OCI-LY7 (cell line): ENCODE measurements around the gene NCEH1. TPM values are rescaled to one million over a fixed set of nuclear protein-coding genes. Genes with fewer than 3 reads are reported as not detected.

Experiments
- BruUV-seq: library from RNA; stranded (reverse); fragments of 400-500 nt; replicated peaks from 2 replicates; lab custom pipeline; 2021; lab: Mats Ljungman, UMichigan
- CTCF ChIA-PET: fragments of 300-600 bp; sonication (Branson Sonifier 250); formaldehyde crosslinking; loops from one replicate; lab custom pipeline; 2022; ENCODE audit warnings: antibody characterized with exemption; ENCODE audit not compliant: unreplicated experiment; lab: Charles Lee
- POLR2A ChIA-PET: fragments of 300-600 bp; sonication (Branson Sonifier 250); formaldehyde crosslinking; loops from one replicate; lab custom pipeline; 2022; ENCODE audit warnings: antibody characterized with exemption; lab: Charles Lee
- DNase-seq: peaks from one replicate; pipeline ENCODE4 v3.0.0-alpha.2; 2015; ENCODE audit warnings: low spot score
- H2AFZ ChIP-seq: fragments of 200-600 bp; sonication (generic), shearing (Covaris generic); 2 replicates; pipeline ENCODE4 v1.6.1; 2014; ENCODE audit warnings: mild to moderate bottlenecking, antibody characterized with exemption, low read length, moderate library complexity
- H3K27ac ChIP-seq: fragments of 200-600 bp; sonication (generic); 2 replicates; pipeline ENCODE4 v1.5.1; 2014; ENCODE audit warnings: mixed run types, low read depth, mild to moderate bottlenecking, moderate library complexity, low read length, inconsistent platforms; ENCODE audit not compliant: poor library complexity, severe bottlenecking
- H3K36me3 ChIP-seq: fragments of 200-600 bp; sonication (generic); 2 replicates; pipeline ENCODE4 v1.6.1; 2014; ENCODE audit warnings: mild to moderate bottlenecking, antibody characterized with exemption, low read length, moderate library complexity, mixed read lengths; ENCODE audit not compliant: insufficient read depth
- H3K4me1 ChIP-seq: fragments of 200-600 bp; sonication (generic); 2 replicates; pipeline ENCODE4 v1.5.1; 2014; ENCODE audit warnings: mild to moderate bottlenecking, low read length; ENCODE audit not compliant: insufficient read depth, poor library complexity, severe bottlenecking
- H3K4me2 ChIP-seq: fragments of 200-600 bp; sonication (generic); 2 replicates; pipeline ENCODE4 v1.6.1; 2014; ENCODE audit warnings: mild to moderate bottlenecking, low read length
- H3K4me3 ChIP-seq: fragments of 200-600 bp; sonication (generic); 2 replicates; pipeline ENCODE4 v1.5.1; 2014; ENCODE audit warnings: mild to moderate bottlenecking, low read depth, low read length; ENCODE audit not compliant: poor library complexity, severe bottlenecking
- H3K79me2 ChIP-seq: fragments of 200-600 bp; sonication (generic); 2 replicates; pipeline ENCODE4 v1.6.1; 2016; ENCODE audit warnings: low read depth, mild to moderate bottlenecking, low read length, moderate library complexity, mixed read lengths; ENCODE audit not compliant: insufficient read depth
- H3K9me2 ChIP-seq: fragments of 200-600 bp; sonication (generic); 2 replicates; pipeline ENCODE4 v1.6.1; 2016; ENCODE audit warnings: mild to moderate bottlenecking, low read length, mixed read lengths; ENCODE audit not compliant: insufficient read depth
- H3K9me3 ChIP-seq: fragments of 200-600 bp; sonication (generic); 2 replicates; pipeline ENCODE4 v1.6.1; 2014; ENCODE audit warnings: mild to moderate bottlenecking, mixed run types, low read length, mixed read lengths
- H4K20me1 ChIP-seq: fragments of 200-600 bp; sonication (generic); 2 replicates; pipeline ENCODE4 v1.6.1; 2014; ENCODE audit warnings: mild to moderate bottlenecking, antibody characterized with exemption, low read length, moderate library complexity, mixed read lengths; ENCODE audit not compliant: insufficient read depth
- EZH2phosphoT487 ChIP-seq: fragments of 200-600 bp; sonication (generic); IDR thresholded peaks from 2 replicates; pipeline ENCODE4 v1.6.1; 2018; ENCODE audit warnings: low read depth, borderline replicate concordance, mild to moderate bottlenecking, mixed run types, antibody characterized with exemption, low read length, moderate library complexity, mixed read lengths
- intact Hi-C: fragments of 100-400 bp; cut with micrococcal nuclease; formaldehyde crosslinking; loops from one replicate; pipeline ENCODE4 v1.10.0; 2022; ENCODE audit not compliant: unreplicated experiment
- total RNA-seq, 2 experiments: library from RNA; depleted of rRNA in 1 of 2; stranded (reverse); fragments of >200 nt in 1 of 2; shearing (Covaris generic) in 1 of 2; gene quantifications; 2 replicates each; pipeline ENCODE4 v1.2.3, GENCODE V29; 2014 to 2022
- TF ChIP-seq, protein P1 (sequence below): fragments of 200-600 bp; sonication (generic); conservative IDR thresholded peaks from 2 replicates; pipeline ENCODE4 v1.5.1; 2014; ENCODE audit warnings: mild to moderate bottlenecking, antibody characterized with exemption, low read length, moderate library complexity, mixed read lengths

NCEH1 gene
- total RNA-seq, 2 experiments from 2014 or later, result 2.7 to 8.2 TPM

DNA sequence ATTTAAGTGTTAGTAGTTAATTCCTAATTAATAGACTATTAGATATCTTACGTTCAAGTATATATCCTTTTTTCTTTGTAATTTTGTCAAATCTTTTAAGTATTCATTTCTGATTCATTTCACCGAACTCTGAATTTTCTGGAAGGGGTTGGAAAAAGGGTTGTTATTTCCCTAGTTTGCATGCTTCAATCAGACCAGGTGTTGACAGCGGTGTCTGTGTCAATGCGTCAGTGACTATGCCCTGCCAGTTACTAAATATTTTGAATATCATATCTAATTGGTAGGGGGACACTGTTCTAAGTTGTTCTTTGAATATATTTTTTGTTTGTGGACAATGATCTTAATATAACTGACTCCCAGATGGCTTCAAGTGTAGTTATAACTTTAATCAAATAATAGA, 124.9 kb downstream of the NCEH1 start:
- POLR2A ChIA-PET, result interaction anchor here (0.6 kb wide), 2 partner anchors 111 to 774 kb away, joined by 3 to 5 read pairs; no protein-coding TSS in a partner anchor
- TF ChIP-seq, protein P1, sequence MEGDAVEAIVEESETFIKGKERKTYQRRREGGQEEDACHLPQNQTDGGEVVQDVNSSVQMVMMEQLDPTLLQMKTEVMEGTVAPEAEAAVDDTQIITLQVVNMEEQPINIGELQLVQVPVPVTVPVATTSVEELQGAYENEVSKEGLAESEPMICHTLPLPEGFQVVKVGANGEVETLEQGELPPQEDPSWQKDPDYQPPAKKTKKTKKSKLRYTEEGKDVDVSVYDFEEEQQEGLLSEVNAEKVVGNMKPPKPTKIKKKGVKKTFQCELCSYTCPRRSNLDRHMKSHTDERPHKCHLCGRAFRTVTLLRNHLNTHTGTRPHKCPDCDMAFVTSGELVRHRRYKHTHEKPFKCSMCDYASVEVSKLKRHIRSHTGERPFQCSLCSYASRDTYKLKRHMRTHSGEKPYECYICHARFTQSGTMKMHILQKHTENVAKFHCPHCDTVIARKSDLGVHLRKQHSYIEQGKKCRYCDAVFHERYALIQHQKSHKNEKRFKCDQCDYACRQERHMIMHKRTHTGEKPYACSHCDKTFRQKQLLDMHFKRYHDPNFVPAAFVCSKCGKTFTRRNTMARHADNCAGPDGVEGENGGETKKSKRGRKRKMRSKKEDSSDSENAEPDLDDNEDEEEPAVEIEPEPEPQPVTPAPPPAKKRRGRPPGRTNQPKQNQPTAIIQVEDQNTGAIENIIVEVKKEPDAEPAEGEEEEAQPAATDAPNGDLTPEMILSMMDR, result no peak
- no peak for TF ChIP-seq EZH2phosphoT487
- no peaks in the 10 kb centered on the region for H3K4me1 ChIP-seq

DNA sequence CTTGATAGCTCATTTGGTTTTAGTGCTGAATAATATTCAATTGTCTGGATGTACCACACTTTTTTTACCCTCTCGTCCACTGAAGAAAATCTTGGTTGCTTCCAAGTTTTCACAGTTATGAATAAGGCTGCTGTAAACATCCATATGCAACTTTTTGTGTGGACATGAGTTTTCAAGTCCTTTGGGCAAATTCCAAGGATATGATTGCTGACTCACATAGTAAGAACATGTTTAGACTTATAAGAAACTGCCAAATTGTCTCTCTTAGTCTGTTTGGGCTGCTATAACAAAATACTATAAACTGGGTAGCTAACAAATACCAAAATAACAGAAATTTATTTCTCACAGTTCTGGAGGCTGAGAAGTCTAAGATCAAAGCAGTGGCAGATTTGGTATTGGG, 128.2 kb downstream of the NCEH1 start:
- no peaks in the 10 kb centered on the region for H3K4me1 ChIP-seq
- H3K36me3 ChIP-seq, result no peaks in the 10 kb centered on the region
- intact Hi-C loops, result no loop called here
- H3K79me2 ChIP-seq, result no peaks in the 10 kb centered on the region
- H3K4me2 ChIP-seq, result no peak overlapping the region
- ChIA-PET CTCF (no interaction called here), POLR2A (interaction anchor here (0.6 to 1.7 kb wide), 2 partner anchors 14 to 370 kb away, joined by 4 to 6 read pairs; no protein-coding TSS in a partner anchor)
- H3K4me3 ChIP-seq, result no peak overlapping the region
- no peaks in the 10 kb centered on the region for H3K9me3 ChIP-seq
- no peaks in the 10 kb centered on the region for H4K20me1 ChIP-seq
- DNase-seq, result no peak
- no peak overlapping the region for H3K27ac ChIP-seq
- H2AFZ ChIP-seq, result no peak overlapping the region
- TF ChIP-seq, protein P1, result no peak
- TF ChIP-seq EZH2phosphoT487, result no peak
- BruUV-seq, result no TSS peak
- no peaks in the 10 kb centered on the region for H3K9me2 ChIP-seq

More for the DNA sequence above, 124.9 kb downstream of the NCEH1 start:
- no peak for DNase-seq
- Histone ChIP-seq H3K79me2 (no peaks in the 10 kb centered on the region), H4K20me1 (no peaks in the 10 kb centered on the region), H3K36me3 (no peaks in the 10 kb centered on the region), H3K4me3 (no peak overlapping the region), H2AFZ (no peak overlapping the region), H3K27ac (no peak overlapping the region), H3K9me3 (no peaks in the 10 kb centered on the region), H3K9me2 (no peaks in the 10 kb centered on the region), H3K4me2 (no peak overlapping the region)
- intact Hi-C loops, result no loop called here
- no TSS peak for BruUV-seq
- CTCF ChIA-PET, result no interaction called here

DNA sequence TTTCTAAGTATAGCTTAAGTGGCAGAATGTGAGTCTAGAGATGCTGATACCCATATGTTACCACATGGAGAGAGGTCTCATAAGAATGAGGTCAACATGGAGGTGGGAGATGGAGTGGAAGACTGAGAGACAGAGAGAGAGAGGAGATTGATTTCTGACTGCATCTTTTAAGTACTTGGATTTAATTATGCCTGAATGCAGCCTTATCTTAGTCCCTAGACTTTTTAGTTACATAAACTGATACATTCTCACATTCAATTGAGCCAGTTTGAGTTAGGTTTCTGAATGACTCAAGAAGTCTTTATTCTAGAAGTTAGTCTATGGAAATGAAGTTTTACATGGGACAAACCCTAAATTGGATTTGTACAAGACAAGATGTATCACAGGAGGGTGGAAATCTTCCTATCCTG, 129.1 kb downstream of the NCEH1 start:
- no peak for DNase-seq
- no peak overlapping the region for H2AFZ ChIP-seq
- no peaks in the 10 kb centered on the region for H3K79me2 ChIP-seq
- TF ChIP-seq EZH2phosphoT487, result no peak
- TF ChIP-seq, protein P1, result no peak
- no peak overlapping the region for H3K4me3 ChIP-seq
- H4K20me1 ChIP-seq, result no peaks in the 10 kb centered on the region
- no peaks in the 10 kb centered on the region for H3K36me3 ChIP-seq
- ChIA-PET CTCF (no interaction called here), POLR2A (interaction anchor here (1.7 kb wide), 1 partner anchor 15 kb away, joined by 4 read pairs; no protein-coding TSS in a partner anchor)
- H3K9me2 ChIP-seq, result no peaks in the 10 kb centered on the region
- BruUV-seq, result no TSS peak
- H3K9me3 ChIP-seq, result no peaks in the 10 kb centered on the region
- H3K4me2 ChIP-seq, result no peak overlapping the region
- no peaks in the 10 kb centered on the region for H3K4me1 ChIP-seq
- intact Hi-C loops, result no loop called here
- no peak overlapping the region for H3K27ac ChIP-seq
